ENCODE results near the gene HEXA.

HEXA gene

GRCh38 chr15:72318408-72318942, 57.3 kb downstream of the HEXA start:
- H3K4me3 ChIP-seq (replicated peaks; ENCODE audit: low read depth, low read length): no peak overlapping the region
- no peak for TF ChIP-seq CTCF (IDR thresholded peaks at IDR 0.05; ENCODE audit: low read depth, low read length, missing control alignments)
- DNase-seq (ENCODE audit: extremely low read depth, low read depth): no peak

- no peak for TF ChIP-seq CTCF (IDR thresholded peaks at IDR 0.05; ENCODE audit: low read depth, low read length, missing control alignments)
- no peak overlapping the region for H3K4me3 ChIP-seq (replicated peaks; ENCODE audit: low read depth, low read length)
- no peak for DNase-seq (ENCODE audit: extremely low read depth, low read depth)
Measured at GRCh38 chr15:72315706-72316370, 60.0 kb downstream of the HEXA start.

- DNase-seq (ENCODE audit: extremely low read depth, low read depth): no peak
- H3K4me3 ChIP-seq (replicated peaks; ENCODE audit: low read depth, low read length): no peak overlapping the region
- TF ChIP-seq CTCF (IDR thresholded peaks at IDR 0.05; ENCODE audit: low read depth, low read length, missing control alignments): no peak
Measured at GRCh38 chr15:72313881-72314280, 61.9 kb downstream of the HEXA start.

- no peak for DNase-seq (ENCODE audit: extremely low read depth, low read depth)
- no peak overlapping the region for H3K4me3 ChIP-seq (replicated peaks; ENCODE audit: low read depth, low read length)
- TF ChIP-seq CTCF (IDR thresholded peaks at IDR 0.05; ENCODE audit: low read depth, low read length, missing control alignments): no peak
Measured at GRCh38 chr15:72313448-72313840, 62.4 kb downstream of the HEXA start.

- DNase-seq (ENCODE audit: extremely low read depth, low read depth): peak; percentile 30
- peak; percentile 80 for TF ChIP-seq CTCF (IDR thresholded peaks at IDR 0.05; ENCODE audit: low read depth, low read length, missing control alignments)
- H3K4me3 ChIP-seq (replicated peaks; ENCODE audit: low read depth, low read length): no peak overlapping the region
Measured at GRCh38 chr15:72312605-72313447, 63.0 kb downstream of the HEXA start.

- TF ChIP-seq CTCF (IDR thresholded peaks at IDR 0.05; ENCODE audit: low read depth, low read length, missing control alignments): no peak
- DNase-seq (ENCODE audit: extremely low read depth, low read depth): no peak
Measured at GRCh38 chr15:72307026-72307425, 68.8 kb downstream of the HEXA start.

More at GRCh38 chr15:72307026-72307425, 68.8 kb downstream of the HEXA start:
- no peak overlapping the region for H3K4me3 ChIP-seq (replicated peaks; ENCODE audit: low read depth, low read length)

Measured in HFF-Myc (cell line).